Myocyte (in vitro differentiated cells): Measurements from ENCODE around the gene GTSE1. TPM values are rescaled to one million over a fixed set of nuclear protein-coding genes. Genes with fewer than 3 reads are reported as not detected.
"Not testable (repeated sequence)": the region's sequence is repeated elsewhere in the genome, so short reads cannot be mapped to it uniquely, and the experiment has no call there.

ENCODE experiments used
- DNase-seq: peaks from one replicate; pipeline ENCODE4 v3.0.0-alpha.2; 2012; ENCODE audit warnings: low read depth
- total RNA-seq: library from RNA; depleted of rRNA; stranded (reverse); fragments of >200 nt; gene quantifications from 2 replicates; pipeline ENCODE4 v1.2.3, GENCODE V29; 2014

Gene GTSE1
- total RNA-seq, 1 donor from 2014 or later: 0.35 TPM

- no peak for DNase-seq
Measured at GRCh38 chr22:46292173-46292572, 4.5 kb upstream of the GTSE1 start.

GRCh38 chr22:46292732-46293131 is 3.9 kb upstream of the GTSE1 start:
- DNase-seq: no peak

- no peak for DNase-seq
Measured at GRCh38 chr22:46293577-46294260, 3.0 kb upstream of the GTSE1 start.

- no peak for DNase-seq
Measured at GRCh38 chr22:46294784-46295183, 1.9 kb upstream of the GTSE1 start.

DNA sequence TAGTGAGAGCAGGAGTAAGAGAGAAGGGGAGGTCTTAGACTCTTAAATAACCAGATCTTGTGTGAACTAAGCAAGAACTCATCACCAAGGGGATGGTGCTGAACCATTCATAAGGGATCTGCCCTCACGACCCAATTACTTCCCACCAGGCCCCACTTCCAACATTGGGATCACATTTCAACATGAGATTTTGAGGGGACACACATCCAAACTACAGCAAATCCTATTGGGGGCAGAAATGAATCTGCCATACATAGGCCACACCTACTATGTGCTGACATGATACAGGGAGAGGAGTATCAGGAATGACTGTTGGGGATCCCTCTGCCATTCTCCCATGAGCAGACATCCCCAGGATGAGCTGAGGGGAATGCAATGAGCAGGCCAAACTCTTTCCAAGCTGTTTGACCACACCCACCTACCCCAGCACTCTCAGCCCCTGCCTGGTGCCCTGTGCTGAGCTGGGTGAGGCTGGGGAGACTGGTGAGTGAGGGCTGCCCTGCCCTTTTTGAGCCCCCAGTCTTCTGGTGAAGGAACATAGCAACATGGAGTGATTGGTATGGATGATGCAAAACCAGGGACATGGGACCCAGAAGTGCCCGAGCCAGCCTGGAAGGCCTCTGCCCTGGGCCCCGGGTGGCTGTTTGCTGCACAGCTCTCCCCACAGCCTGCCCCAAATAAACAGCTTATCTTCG is 1.2 kb upstream of the GTSE1 start:
- DNase-seq: no peak

DNA sequence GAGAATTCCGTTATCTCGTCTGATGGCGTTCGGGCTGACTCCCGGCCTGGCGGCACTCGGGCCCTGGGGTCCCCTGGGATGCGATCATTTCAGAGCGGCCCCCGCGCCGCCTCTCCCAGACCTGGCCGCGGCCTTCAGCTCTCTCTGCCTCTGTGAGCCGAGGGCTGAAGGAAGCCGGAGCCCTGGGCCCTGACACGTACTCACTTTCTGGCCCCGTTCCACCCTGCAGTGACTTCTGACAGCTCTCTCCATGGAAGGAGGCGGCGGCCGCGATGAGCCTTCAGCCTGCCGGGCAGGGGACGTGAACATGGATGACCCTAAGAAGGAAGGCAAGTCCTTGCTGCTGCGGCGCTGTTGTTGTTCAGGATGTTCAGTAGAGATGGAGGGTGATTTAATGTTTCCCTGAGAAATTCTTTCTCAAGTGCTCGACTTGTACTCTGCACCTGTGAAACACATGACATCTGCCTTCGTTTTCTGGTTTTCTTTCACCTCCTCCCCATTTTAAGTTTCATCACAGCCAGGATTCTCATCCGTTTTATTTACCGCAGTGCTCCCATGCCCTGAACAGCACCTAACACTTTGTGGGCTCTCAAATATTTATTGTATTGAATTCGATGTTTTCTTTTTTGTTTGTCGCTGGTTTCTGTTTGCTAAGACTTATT is 612 bp downstream of the GTSE1 start:
- peak; percentile 27 for DNase-seq

DNA sequence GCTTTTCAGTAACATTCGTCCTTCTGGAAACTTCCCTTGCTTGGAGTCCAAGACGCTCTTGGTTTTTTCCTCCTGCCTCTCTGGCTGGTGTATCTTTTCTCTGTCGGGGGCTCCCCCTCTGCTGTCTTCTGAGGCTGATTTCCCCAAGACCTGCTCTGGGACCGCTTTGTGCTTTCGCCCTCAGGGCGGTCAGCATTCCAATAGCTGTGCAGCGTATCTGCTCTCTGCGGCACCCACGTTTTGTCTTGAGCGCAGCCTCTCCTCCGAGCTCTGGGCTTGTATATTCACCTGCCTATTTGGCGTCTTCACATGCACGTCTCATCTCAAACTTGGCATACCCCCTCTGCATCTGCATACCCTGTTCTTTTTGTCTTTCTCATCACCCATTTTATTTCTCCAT is 2.4 kb downstream of the GTSE1 start:
- no peak for DNase-seq

DNA sequence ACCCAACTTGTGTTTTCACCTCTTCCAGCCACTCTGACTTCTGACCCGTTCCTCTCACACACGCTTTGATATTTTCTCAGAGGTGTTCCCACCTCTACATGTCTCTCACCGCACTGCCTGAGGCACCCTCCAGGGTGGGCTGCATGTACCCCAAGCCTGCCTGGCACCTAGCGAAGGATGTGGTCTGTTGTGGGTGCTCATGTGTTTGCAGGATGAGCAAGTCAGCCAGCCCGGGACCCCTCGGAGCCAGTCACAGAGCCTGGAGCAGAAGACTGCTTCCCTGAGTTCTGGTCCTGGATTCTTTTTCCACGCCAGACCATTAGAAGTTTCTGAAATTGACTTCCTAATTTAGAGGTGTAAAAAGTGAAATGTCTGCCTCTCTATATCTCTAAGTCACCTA is 3.8 kb downstream of the GTSE1 start:
- no peak for DNase-seq

DNA sequence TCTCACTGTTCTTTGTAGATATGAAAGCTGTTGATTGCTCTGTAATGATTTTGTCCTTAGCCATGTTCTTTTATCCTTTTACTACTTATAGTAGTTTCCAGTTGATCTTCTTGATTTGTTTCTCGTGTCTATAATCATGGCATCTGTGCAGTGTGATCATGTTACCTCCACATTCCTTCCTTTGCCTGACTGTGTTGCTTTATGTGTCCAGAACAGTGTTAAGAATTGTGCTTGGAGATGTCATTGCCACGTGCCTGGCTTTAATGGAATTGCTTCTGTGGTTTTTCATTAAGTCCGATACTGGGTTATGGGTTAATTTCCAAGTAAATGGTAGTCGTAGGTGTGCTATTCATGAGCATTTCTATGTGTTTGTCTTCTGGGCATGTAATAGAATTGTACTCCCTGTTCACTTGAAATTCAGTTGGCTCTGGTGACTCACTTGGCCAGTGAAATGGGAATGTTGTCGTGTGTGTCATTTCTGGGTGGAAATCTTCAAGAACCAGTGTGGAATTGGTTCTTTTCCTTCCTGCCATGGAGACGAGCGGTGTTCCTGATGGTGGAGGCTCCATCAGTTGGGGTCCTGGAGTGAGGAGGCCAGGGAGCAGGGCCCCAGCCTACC is 6.8 kb downstream of the GTSE1 start:
- peak; percentile 29 for DNase-seq

- no peak for DNase-seq
Measured at GRCh38 chr22:46308283-46308988, 11.8 kb downstream of the GTSE1 start.

DNA sequence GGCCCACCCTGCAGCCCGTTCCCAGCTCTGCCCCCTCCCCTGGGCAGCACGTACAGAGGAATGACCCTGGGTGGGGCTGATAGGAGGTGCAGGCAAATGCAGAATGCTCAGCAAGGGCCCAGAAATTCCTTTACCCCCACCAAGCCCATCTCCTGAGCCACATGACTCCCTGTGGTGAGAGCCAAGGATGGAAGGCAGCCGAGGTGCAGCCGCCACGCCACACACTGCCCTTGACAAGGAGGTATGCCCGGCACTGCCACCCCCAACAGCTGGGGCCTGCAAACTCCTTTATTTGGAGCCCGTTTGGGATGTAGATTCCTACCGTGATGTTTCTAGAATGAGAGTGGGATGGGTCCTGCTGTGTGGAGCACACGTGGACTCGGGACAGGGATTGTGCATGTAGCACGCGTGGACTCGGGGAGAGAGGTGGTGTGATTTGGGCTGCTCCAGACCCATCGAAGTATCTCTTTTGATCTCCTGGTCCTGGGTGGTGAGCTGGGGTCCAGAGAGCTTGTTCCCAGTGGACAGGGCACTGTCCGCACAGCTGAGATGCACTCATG is 12.9 kb downstream of the GTSE1 start:
- no peak for DNase-seq

GRCh38 chr22:46312056-46312455 is 15.4 kb downstream of the GTSE1 start:
- DNase-seq: no peak

DNA sequence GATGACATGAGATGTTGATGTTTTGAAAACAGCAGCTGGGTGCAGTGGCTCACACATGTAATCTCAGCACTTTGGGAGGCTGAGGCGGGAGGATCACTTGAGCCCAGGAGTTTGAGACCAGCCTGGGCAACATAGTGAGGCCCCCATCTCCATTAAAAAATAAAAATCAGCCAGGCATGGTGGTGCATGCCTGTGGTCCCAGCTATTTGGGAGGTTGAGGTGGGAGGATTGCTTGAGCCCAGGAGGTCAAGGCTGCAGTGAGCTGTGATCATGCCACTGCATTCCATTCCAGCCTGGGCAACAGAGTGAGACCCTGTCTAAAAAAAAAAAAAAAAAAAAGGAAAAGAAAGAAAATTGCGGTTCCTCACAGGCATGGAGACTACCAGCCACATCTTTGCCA is 16.2 kb downstream of the GTSE1 start:
- DNase-seq: not testable (repeated sequence)

DNA sequence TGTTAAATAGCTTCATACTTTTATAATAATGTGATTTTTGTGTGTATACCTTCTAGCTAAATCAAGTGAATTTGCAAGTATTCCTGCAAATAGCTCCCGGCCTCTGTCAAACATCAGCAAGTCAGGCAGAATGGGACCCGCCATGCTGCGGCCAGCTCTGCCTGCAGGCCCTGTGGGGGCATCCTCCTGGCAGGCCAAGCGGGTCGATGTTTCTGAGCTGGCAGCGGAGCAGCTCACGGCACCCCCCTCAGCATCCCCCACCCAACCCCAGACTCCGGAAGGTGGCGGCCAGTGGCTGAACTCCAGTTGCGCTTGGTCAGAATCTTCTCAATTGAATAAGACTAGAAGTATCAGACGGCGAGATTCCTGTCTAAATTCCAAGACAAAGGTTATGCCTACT is 19.3 kb downstream of the GTSE1 start:
- no peak for DNase-seq

GRCh38 chr22:46317646-46318045 is 21.0 kb downstream of the GTSE1 start:
- DNase-seq: no peak

- DNase-seq: no peak
Measured at GRCh38 chr22:46318576-46318975, 21.9 kb downstream of the GTSE1 start.

DNA sequence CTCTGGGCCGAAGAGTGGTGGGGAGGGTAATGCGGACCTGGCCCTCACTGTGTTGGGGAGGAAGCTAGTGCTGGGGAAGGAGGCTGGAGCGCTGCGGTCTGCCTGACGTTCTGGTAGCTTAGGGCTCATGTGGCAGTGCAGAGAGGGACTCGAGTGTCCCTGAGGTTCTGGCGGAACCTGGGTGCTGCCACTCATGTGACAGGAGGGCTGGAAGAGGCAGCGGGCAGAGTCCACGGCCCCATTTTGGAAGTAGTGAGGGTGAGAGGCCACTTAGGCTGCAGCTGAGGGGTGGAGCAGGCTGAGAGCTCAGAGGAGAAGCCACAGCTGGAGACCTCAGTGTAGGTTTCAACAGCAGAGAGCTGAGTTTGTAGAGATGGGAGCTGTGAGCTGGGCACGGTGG is 22.6 kb downstream of the GTSE1 start:
- no peak for DNase-seq

DNA sequence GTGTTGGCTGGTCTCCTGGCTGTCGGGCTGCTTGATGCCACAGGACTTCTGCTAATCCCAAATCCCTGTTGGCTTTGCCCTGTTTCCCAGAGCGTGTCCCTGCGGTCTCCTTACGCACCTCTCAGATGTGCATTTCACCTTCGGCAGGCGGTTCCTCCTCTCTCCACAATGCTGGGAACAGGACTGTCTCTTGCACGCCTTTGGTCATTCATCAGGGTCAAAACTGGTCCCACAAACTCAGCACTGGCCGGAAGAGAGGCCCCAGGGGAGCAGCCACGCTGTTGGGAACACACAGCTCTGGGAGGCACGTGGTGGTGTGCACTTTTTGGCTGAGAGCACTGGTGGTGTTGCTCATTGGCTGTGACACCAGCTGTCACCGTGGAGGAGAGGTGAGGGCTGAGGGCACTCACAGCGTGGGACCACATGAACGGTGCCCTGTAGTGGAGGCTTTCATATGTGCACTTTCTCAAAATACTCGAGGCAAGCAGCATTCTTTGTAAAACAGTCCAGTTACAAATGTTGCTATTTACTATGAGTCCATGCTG is 23.6 kb downstream of the GTSE1 start:
- DNase-seq: no peak

DNA sequence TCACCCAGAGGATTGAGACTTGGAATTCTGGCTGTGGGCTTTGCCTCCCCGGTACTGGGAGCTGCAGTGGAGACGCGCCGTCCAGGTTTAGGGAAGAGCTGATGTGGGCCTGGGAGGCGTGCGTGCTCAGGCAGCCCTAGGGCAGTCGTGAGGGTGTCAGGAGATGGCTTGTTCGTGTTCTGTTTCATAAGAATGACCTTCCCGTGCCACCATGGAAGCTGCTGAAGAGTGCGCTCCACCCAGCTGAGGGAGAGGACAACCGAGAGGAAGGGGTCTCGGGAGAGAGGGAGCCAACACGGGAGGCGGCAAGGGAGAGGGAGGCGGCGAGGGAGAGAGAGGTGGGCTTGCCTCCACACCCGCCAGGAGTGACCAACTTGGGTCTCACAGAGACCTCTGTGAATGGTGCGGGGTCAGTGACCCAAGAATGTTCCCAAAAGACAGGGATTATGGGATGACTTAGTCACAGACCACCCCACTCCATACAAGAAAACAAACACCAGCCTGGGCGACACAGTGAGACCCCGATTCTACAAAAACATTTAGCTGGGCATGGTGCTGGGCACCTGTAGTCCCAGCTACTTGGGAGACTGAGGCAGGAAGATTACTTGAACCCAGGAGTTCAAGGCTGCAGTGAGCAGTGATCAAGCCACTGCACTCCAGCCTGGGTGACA is 24.2 kb downstream of the GTSE1 start:
- DNase-seq: no peak

DNA sequence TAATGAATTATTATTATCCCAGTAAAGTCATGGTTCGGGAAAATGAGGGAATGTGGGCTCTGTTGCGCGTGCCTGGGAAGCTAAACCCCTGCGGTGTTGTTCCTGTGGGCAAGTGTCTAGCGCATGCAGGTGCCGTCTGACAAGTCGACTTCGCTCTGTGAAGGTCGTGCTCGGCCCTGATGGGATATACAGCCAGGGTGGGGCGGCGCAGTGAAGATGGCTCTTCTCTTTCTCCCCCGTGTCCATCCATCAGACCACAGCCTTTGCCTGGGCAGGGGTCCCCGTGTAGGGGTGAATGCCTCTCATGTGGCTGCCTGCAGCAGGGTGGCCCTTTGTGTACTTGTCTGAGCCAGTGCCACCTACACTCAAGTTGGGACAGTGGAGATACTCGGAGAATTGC is 26.0 kb downstream of the GTSE1 start:
- no peak for DNase-seq
